ENCODE data around the gene MRFAP1.
A peak's percentile ranks its signal among the peaks of the same experiment; 100 is the strongest.

The MRFAP1 gene

DNA sequence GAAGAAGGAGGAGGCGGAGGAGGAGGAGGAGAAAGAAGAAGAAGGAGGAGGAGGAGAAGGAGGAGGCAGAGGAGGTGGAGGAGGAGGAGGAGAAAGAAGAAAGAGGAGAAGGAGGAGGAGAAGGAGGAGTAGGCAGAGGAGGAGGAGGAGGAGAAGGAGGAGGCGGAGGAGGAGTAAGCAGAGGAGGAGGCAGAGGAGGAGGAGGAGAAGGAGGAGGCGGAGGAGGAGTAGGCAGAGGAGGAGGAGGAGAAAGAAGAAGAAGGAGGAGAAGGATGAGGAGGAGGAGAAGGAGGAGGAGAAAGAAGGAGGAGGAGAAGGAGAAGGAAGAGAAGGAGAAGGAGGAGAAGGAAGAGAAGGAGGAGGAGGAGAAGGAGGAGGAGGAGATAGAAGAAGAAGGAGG lies 19.9 kb downstream of the MRFAP1 start:
- TF ChIP-seq ZFX (IDR thresholded peaks at IDR 0.05), result no peak
- TF ChIP-seq, protein P1, sequence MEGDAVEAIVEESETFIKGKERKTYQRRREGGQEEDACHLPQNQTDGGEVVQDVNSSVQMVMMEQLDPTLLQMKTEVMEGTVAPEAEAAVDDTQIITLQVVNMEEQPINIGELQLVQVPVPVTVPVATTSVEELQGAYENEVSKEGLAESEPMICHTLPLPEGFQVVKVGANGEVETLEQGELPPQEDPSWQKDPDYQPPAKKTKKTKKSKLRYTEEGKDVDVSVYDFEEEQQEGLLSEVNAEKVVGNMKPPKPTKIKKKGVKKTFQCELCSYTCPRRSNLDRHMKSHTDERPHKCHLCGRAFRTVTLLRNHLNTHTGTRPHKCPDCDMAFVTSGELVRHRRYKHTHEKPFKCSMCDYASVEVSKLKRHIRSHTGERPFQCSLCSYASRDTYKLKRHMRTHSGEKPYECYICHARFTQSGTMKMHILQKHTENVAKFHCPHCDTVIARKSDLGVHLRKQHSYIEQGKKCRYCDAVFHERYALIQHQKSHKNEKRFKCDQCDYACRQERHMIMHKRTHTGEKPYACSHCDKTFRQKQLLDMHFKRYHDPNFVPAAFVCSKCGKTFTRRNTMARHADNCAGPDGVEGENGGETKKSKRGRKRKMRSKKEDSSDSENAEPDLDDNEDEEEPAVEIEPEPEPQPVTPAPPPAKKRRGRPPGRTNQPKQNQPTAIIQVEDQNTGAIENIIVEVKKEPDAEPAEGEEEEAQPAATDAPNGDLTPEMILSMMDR (conservative IDR thresholded peaks at IDR 0.05), result no peak
- no peak overlapping the region for H3K27ac ChIP-seq

DNA sequence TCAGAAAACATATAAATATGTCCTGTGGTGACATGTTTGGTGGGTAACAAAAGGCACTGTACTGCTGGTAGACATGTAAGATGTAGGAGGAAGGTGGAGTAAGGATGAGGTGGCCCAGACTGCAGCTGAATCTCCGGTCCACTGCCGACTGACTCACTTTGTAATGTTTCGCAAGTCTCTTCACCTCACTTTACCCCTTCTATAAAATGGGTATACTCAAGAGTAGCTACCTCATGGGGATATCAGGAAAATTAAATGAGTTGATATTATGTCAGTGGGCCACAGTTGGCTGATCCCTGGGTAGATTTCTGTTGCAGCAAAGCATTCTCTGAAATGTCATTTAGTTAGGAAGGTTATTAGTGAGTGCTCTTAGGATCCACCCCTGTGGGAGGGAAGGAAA lies 22.1 kb downstream of the MRFAP1 start:
- H3K27ac ChIP-seq, result no peak overlapping the region
- TF ChIP-seq, protein P1 (conservative IDR thresholded peaks at IDR 0.05), result no peak
- TF ChIP-seq ZFX (IDR thresholded peaks at IDR 0.05), result no peak

DNA sequence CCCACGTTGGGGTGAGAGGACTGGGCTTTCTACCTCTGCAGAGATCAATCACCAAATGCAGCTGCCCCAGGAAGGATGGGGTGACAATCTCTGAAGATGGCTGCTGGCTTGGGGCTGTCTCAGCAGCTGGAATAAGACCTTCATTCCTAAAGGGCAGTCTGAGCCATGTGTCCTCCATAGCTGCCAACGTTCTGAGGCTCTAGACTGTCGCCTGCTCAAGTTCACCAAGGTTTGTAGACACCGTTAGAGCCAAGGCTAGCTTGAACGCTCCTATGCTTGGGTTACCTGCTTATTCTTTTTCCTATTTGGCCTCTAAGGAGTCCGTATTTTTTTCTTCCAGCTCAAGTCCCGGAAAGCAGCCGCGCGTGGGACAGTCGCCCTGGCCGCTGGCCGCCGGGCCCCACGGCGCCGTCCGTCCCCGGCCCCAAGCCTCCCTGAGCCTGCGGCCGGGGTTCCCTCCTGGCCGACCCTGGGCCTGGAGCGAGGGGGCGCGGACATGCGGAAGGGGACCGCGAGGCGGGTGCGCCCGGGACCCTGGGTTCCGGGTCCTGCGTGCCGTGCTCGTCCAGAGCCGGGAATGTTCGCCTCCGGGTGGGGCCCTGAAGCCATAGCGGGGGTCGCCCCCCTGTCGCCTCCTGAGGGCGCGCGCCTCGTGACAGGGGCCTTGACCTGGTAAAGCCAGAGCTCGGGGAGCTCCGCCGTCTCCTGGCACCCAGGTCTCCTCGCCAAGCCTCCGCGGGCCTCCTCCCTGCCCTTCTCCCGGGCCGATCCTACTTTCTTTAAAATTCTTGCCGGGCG lies 23.3 kb downstream of the MRFAP1 start:
- TF ChIP-seq ZFX (IDR thresholded peaks at IDR 0.05), result no peak
- TF ChIP-seq, protein P1 (conservative IDR thresholded peaks at IDR 0.05), result no peak
- no peak overlapping the region for H3K27ac ChIP-seq

DNA sequence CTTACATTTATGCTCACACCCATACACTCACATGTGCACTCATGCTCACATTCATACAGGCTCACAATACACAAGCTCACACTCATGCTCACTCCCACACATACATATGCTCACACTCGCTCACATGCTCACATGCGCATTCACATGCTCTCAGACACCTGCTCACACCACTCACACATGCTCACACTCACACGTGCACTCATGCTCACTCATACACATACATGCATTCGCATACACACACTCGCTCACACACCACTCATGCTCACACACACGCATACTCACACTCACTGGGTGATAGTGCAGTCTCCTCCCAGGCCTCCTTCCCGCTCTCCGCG lies 24.8 kb downstream of the MRFAP1 start:
- TF ChIP-seq ZFX (IDR thresholded peaks at IDR 0.05), result no peak
- TF ChIP-seq, protein P1 (conservative IDR thresholded peaks at IDR 0.05), result no peak
- H3K27ac ChIP-seq, result no peak overlapping the region

DNA sequence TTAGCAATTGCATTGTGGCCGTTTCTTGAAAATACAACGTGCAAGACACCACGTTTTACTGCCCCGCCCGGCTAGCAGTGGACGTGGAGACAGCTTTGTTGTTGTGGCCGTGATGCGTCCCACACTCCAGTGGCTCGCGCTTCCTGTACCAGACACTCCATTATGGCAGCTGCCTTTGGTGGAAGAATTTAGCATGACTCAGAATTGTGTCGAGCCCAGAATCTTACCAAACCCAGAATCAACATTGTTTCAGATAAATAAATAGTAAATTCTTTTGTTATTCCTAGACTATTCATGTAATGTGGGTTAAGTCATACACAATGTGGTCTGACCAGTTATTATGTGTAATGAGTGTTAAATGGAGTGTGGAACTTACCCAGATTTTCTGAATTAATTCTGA lies 27.9 kb downstream of the MRFAP1 start:
- no peak overlapping the region for H3K27ac ChIP-seq
- TF ChIP-seq ZFX (IDR thresholded peaks at IDR 0.05), result no peak
- TF ChIP-seq, protein P1 (conservative IDR thresholded peaks at IDR 0.05), result no peak

DNA sequence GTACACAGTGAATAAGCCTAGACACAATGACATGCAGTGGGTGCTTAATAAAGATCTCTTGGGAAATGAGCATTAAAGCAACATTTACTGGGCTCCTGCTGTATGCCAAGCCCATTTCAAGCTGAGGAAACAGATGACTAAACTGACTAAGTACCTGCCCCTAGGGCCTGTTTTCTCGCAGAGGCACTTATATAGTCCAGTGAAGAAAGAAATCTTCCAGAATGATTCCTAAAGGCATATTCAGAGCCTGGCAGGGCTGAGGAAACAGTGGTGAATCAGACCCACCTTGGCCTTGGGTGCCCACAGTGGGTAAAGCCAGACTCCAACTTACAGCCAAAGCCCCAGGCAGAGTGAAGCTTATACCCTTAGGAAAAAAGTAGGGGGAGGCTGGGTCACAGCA lies 31.2 kb downstream of the MRFAP1 start:
- no peak overlapping the region for H3K27ac ChIP-seq
- TF ChIP-seq, protein P1 (conservative IDR thresholded peaks at IDR 0.05), result no peak
- no peak for TF ChIP-seq ZFX (IDR thresholded peaks at IDR 0.05)

DNA sequence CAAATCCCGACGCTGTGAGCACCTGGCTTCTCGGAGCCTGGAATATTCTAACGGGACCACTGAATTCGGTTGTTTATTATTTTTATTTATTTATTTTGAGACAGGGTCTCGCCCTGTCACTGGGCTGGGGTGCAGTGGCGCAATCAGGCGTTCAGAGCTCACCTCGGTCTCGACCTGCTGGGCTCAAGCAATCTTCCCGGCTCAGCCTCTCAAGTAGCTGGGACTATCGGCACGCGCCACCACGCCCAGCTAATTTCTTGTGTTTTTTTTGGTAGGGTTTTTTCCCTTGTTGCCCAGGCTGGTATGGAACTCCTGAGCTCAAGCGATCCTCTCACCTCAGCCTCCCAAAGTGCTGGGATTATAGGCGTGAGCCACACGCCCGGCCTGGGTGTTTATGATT lies 31.6 kb downstream of the MRFAP1 start:
- TF ChIP-seq ZFX (IDR thresholded peaks at IDR 0.05), result no peak
- TF ChIP-seq, protein P1 (conservative IDR thresholded peaks at IDR 0.05), result no peak

DNA sequence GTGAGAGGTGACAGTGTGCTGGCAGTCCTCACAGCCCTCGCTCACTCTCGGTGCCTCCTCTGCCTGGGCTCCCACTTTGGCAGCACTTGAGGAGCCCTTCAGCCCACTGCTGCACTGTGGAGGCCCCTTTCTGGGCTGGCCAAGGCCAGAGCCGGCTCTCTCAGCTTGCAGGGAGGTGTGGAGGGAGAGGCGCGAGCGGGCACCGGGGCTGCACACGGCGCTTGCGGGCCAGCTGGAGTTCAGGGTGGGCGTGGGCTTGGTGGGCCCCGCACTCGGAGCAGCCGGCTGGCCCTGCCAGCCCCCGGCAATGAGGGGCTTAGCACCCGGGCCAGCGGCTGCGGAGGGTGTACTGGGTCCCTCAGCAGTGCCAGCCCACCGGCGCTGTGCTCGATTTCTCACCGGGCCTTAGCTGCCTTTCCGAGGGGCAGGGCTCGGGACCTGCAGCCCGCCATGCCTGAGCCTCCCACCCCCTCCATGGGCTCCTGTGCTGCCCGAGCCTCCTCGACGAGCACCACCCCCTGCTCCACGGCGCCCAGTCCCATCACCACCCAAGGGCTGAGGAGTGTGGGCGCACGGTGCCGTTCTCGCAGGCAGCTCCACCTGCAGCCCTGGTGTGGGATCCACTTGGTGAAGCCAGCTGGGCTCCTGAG lies 32.2 kb downstream of the MRFAP1 start:
- peak overlapping the region; percentile 95; the same call in 1 of the 2 replicates for H3K27ac ChIP-seq

More for the DNA sequence above, 31.6 kb downstream of the MRFAP1 start:
- H3K27ac ChIP-seq, result no peak overlapping the region; the same call in 1 of the 2 replicates

DNA sequence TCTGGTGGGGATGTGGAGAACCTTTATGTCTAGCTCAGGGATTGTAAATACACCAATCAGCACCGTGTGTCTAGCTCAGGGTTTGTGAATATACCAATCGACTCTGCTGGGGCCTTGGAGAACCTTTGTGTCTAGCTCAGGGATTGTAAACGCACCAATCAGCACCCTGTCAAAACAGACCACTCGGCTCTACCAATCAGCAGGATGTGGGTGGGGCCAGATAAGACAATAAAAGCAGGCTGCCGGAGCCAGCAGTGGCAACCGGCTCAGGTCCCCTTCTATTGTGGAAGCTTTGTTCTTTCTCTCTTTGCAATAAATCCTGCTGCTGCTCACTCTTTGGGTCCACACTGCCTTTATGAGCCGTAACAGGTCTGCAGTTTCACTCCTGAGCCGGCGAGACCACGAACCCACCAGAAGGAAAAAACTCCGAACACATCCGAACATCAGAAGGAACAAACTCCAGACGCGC lies 32.7 kb downstream of the MRFAP1 start:
- peak overlapping the region; percentile 95 for H3K27ac ChIP-seq
